HG02870 (cell line): ENCODE measurements around the gene HDAC9.

Experiments used
- ATAC-seq: cut with Tn5 transposase; IDR thresholded peaks from one replicate; pipeline ENCODE4 v1.9.1; 2021; ENCODE audit warnings: mild to moderate bottlenecking, moderate library complexity; ENCODE audit not compliant: unreplicated experiment

Gene HDAC9

GRCh38 chr7:18552943-18553604, 57.5 kb downstream of the HDAC9 start:
- ATAC-seq = peak; percentile 56

- no peak for ATAC-seq
Measured at GRCh38 chr7:18553605-18554003, 58.1 kb downstream of the HDAC9 start.

GRCh38 chr7:18555120-18555519, 59.6 kb downstream of the HDAC9 start:
- ATAC-seq = no peak

GRCh38 chr7:18555968-18556367, 60.4 kb downstream of the HDAC9 start:
- ATAC-seq = no peak

- ATAC-seq = no peak
Measured at GRCh38 chr7:18558503-18558902, 63.0 kb downstream of the HDAC9 start.

GRCh38 chr7:18558910-18559309, 63.4 kb downstream of the HDAC9 start:
- no peak for ATAC-seq

- no peak for ATAC-seq
Measured at GRCh38 chr7:18559756-18560155, 64.2 kb downstream of the HDAC9 start.

GRCh38 chr7:18564779-18565178, 69.2 kb downstream of the HDAC9 start:
- ATAC-seq = no peak

GRCh38 chr7:18565337-18565736, 69.8 kb downstream of the HDAC9 start:
- no peak for ATAC-seq

GRCh38 chr7:18566205-18566604, 70.7 kb downstream of the HDAC9 start:
- no peak for ATAC-seq

- ATAC-seq = peak; percentile 97
Measured at GRCh38 chr7:18566829-18567228, 71.3 kb downstream of the HDAC9 start.

GRCh38 chr7:18570441-18570840, 74.9 kb downstream of the HDAC9 start:
- no peak for ATAC-seq

GRCh38 chr7:18570890-18571478, 75.4 kb downstream of the HDAC9 start:
- no peak for ATAC-seq

- ATAC-seq = no peak
Measured at GRCh38 chr7:18572154-18572553, 76.6 kb downstream of the HDAC9 start.

GRCh38 chr7:18572885-18573284, 77.3 kb downstream of the HDAC9 start:
- ATAC-seq = no peak

GRCh38 chr7:18573410-18574234, 78.1 kb downstream of the HDAC9 start:
- ATAC-seq = no peak

GRCh38 chr7:18574235-18574540, 78.6 kb downstream of the HDAC9 start:
- no peak for ATAC-seq

- no peak for ATAC-seq
Measured at GRCh38 chr7:18574676-18575075, 79.1 kb downstream of the HDAC9 start.

- no peak for ATAC-seq
Measured at GRCh38 chr7:18575622-18576572, 80.3 kb downstream of the HDAC9 start.

GRCh38 chr7:18577096-18577771, 81.7 kb downstream of the HDAC9 start:
- peak; percentile 42 for ATAC-seq
